H54 (cell line): ENCODE measurements around the gene KRAS.
"Not testable (repeated sequence)": the region's sequence is repeated elsewhere in the genome, so short reads cannot be mapped to it uniquely, and the experiment has no call there.

Source experiments
- DNase-seq: peaks from one replicate; pipeline ENCODE4 v3.0.0; 2011; ENCODE audit warnings: low spot score, mixed read lengths; ENCODE audit not compliant: insufficient read length
- FAIRE-seq: peaks from 3 replicates; lab custom pipeline; 2011; peaks lifted over from hg19 to GRCh38; lab: Jason Lieb, UNC
- POLR2A ChIP-seq: IDR thresholded peaks from 2 replicates; pipeline ENCODE4 v1.6.1; 2011; ENCODE audit warnings: low read depth, mild to moderate bottlenecking, low read length

KRAS gene

DNA sequence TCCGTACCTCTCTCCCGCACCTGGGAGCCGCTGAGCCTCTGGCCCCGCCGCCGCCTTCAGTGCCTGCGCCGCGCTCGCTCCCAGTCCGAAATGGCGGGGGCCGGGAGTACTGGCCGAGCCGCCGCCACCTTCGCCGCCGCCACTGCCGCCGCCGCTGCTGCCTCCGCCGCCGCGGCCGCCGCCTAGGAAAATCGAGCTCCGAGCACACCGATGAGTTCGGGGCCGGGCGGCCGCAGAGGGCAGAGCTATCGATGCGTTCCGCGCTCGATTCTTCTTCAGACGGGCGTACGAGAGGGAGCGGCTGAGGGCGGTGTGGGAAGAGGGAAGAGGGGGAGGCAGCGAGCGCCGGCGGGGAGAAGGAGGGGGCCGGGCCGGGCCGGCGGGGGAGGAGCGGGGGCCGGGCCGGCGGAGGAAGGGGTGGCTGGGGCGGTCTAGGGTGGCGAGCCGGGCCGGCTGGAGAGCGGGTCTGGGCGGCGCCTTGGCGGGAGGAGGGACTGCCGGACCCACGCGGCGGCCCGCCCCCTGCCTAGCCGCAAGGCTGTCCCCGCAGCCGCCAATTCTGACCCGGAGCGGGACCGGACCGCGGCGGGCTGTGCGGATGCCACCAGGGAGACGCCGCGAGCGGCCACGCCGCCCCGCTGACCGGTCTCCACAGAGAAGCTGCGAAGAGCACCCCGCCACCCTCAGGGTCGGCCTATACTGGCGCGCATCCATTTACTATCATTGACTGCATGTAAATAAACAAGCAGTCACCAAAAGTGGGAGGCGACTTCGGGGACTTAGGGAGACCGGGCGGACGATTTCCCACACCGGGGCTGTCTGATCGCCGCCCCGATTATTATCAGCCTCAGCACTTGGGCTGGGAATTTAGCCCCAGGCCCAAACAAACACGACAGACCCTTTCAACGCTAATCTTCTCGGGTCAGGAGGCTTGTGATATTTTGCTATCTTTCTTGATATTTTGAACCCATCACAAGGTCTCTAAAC lies at the start of gene KRAS:
TSS of gene KRAS (minus strand) at position 186 of the 987 bp plus-strand sequence.
- DNase-seq (peak; percentile 77), FAIRE-seq (no peak)
- peak; percentile 62 for TF ChIP-seq POLR2A

DNA sequence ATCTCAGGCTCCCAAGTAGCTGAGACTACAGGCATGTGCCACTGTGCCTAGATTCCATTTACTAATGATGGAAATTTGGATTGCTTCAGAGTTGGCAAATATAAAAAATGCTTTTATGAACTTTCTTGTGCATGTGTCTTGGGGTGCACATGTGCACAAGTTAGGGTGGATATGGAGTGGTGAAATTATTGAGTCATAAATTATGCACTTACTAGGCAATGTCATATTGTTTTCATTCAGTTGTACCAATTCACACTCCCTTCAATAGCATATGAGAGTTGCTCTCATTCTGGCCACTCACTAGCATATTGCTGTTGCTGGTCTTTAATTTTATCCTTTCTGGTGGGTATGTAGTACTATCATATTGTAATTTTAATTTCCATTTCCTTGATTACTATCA lies 45.7 kb upstream of the KRAS start:
- no peak for DNase-seq
- no peak for TF ChIP-seq POLR2A
- FAIRE-seq = no peak

DNA sequence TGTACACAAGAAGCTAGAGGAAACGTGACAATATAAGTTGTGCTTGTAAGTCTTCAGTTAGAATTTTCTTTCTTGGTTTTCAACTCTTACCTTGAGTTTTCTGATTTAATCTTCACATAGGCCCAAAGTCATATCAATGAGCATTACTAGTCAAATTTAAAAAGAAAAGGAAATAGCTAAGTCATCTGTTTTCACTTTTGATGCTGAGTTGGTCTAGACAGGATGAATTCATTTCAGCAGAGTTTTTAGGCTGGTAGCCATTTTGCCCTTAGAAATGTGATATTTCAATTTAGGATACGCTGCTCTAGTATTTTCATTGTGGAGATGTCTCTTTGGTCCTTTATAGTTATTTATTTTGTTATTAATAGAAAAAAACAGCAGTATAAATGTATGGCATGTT lies 44.6 kb upstream of the KRAS start:
- no peak for FAIRE-seq
- no peak for TF ChIP-seq POLR2A
- no peak for DNase-seq

DNA sequence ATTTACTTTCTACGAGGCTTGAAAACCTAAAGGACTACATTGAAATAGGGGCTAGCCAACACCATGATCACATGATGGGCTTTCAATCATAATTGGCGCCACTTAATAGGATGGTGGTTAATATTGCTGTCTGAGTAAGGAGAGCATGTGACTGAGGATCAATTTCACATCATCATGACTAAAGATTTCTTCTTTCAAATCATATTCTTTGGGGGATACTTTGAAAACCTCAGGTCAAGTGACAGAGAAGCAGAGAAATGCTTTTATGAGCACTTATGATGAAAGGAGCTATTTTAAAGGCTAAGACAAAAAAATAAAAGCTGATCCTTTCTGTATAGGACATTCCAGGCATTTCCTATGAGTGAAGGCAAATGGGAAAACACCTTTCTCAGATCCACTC lies 42.9 kb upstream of the KRAS start:
- DNase-seq (no peak), FAIRE-seq (no peak)
- TF ChIP-seq POLR2A = no peak

DNA sequence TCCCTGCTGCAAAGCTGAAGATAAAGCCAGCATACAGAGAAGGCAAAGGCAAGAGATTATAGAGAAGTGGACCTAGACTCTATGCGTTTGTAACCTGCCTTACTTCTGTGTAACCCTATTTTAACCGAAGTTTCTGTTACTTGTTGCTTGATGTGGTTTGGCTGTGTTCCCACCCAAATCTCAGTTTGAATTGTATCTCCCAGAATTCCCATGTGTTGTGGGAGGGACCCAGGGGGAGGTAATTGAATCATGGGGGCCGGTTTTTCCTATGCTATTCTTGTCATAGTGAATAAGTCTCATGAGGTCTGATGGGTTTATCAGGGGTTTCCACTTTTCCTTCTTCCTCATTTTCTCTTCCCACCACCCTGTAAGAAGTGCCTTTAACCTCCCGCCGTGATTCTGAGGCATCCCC lies 42.1 kb upstream of the KRAS start:
- DNase-seq, FAIRE-seq: not testable (repeated sequence)

DNA sequence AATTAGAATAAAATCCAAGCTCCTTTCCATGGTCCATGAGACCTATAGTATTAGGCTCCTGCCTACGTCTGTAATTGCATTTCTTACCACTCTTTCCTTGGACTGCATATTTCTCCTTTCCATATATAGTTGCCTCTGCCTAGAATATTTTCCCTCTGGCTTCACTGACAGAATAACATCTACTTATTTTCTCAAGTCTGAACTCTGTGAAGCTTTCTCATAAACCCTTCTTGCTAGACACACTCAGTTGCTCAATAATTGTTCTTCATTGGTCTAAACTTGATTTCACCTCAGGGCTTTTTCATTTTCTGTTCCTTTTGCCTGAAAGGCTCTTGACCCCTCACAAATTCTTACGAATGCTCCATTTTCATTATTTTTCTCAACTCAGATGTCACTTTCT lies 36.9 kb upstream of the KRAS start:
- no peak for FAIRE-seq

DNA sequence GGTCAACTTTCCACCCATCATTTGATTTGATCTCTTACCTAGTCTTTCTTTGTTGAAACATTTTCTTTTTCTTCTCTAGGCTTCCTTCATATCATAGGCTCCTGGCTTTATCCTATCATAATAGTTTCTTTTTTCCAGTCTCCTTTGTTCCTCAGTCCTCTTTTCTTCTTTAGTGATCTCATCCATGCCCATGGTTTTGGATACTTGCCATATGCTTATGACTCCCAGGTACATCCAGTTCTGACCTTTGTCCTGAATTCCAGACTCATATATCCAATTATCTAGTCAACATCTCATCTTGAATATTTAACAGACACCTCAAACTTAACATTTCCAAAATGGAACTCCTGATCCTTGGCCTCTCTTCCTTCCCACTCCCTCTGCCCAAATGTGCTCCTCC lies 36.1 kb upstream of the KRAS start:
- no peak for FAIRE-seq
- no peak for TF ChIP-seq POLR2A
- DNase-seq = no peak

More for the DNA sequence above, 36.9 kb upstream of the KRAS start:
- TF ChIP-seq POLR2A = no peak
- no peak for DNase-seq

DNA sequence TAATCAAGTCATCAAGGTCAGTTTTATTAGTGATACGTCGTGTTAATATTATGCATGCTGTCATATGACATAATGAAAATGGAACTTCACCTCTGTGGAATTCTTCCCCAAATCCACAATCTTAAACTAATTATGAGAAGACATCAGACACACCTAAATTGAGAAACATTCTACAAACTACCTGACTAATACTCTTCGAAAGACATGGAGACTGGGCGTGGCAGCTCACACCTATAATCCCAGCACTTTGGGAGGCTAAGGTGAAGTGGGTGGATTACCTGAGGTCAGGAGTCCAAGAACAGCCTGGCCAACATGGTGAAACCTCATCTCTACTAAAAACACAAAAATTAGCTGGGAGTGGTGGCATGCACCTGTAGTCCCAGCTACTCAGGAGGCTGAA lies 33.3 kb upstream of the KRAS start:
- DNase-seq (no peak), FAIRE-seq (no peak)

DNA sequence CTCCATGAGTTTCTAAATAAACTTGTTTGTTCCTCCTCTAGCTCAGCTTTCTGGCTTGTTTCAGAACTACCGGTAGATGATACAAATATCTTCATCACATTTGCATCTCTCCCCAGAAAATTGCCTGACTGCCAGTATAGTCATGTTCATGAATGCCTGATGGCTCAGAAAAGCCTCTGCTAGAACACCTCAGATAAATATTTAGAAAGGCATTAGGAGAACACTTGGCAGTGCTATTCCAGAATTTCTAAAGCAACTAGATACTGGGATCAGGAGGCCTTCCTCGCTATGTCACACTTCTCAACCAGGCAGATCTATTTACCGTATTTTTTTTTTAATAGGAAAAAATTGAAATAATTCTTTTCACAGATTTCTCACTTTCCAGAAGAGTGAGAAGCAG lies 32.3 kb upstream of the KRAS start:
- DNase-seq (no peak), FAIRE-seq (no peak)
- no peak for TF ChIP-seq POLR2A

More for the DNA sequence above, 33.3 kb upstream of the KRAS start:
- no peak for TF ChIP-seq POLR2A

DNA sequence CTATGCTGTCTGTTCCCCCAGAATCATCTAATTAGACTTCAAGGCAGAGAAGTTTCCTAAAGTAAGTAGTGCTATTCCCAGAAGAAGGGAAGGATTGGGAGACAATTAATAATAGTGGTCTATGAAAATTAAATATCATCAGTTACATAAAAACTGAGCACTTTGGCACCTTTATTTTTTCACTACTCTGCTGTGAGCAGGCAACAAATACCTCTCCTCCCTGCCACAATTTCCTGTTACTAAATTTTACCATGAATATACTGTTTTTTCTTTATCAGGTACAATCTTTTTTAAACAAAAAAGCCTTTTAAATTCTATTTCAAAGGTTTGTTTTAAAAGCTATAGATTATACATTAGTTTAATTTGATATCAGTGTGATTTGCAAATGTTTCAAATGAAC lies 29.4 kb upstream of the KRAS start:
- TF ChIP-seq POLR2A = no peak
- FAIRE-seq = no peak
- no peak for DNase-seq

DNA sequence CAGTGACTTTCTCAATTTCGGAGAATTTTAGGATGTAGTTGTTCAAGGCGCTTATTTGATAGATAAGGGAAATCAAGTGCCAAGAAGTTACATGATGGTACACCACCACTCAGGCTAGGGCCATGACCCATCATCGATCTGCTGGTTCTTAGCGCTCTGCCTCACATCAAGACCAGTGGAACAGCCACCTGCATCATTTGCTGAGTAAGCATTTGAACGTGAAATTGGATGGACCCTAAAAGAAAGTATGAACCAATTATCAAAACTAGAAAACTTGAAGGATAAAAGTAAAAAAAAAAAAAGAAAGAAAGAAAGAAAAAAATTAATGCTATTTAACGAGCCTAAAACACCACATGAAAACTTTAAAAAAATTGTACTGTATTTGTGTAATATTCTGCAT lies 27.5 kb upstream of the KRAS start:
- DNase-seq (no peak), FAIRE-seq (no peak)
- no peak for TF ChIP-seq POLR2A

DNA sequence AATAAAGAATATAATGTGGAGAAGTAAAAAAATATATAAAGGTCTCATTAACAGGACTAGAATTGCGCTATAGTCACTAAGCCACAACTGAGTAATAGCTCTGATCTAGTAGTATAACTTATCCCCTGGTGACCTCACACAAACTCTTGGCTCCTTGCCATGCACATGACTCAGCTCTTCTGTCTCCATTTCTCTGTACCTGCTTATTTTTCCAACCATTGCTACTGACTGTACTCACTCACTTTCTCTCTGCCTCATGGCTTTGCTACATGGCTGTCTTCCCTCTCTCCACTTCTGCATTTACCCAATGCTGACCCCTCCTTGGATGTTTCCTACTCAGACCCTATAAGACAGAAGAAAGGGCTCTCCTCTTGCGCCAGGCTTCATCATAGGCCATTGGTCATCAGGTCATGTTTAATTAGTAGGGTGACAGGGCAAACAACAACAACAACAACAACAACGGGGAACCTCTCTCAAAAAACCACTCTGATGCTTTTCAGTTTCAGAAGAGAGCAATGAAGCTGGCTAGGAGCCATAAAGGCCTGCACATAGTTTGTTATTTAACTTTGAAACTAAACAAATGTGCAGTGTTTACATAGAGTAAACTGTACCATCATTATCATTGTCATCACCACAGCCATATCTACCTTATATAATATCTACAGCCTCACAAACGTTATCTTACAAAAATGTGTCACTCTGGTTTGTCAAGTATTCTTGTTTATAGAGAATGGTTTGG lies 25.6 kb upstream of the KRAS start:
- DNase-seq (peak; percentile 12), FAIRE-seq (peak; percentile 91)
- TF ChIP-seq POLR2A = no peak

DNA sequence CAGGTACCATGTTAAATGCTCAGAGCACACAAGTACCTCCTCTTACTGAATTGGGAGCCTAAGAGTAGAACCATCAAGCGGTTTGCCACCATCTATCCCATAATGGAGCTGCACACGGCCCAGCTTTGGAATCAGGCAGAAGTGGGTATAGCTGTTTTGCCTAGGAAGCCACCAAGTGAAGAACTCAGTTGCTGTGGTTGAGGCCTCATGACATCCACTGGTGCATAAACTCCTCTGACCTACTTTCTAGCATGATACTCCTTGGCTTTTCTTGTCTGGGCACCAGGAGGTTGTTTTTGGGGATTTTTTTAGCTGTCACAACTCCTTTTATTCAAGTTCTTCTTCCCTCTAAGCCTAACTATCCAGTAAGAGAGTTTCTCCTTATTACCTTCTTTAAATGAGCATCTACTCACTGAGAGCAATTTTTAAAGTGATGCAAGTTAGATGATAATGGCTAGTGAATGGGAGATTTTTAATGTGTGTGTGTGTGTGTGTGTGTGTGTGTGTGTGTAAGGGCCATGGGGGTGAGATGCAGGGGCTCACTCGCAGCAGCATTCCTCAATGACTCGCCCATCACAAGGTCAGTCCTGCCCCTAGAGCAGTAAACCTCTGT lies 20.9 kb upstream of the KRAS start:
- TF ChIP-seq POLR2A = no peak
- FAIRE-seq = no peak
- DNase-seq = no peak

DNA sequence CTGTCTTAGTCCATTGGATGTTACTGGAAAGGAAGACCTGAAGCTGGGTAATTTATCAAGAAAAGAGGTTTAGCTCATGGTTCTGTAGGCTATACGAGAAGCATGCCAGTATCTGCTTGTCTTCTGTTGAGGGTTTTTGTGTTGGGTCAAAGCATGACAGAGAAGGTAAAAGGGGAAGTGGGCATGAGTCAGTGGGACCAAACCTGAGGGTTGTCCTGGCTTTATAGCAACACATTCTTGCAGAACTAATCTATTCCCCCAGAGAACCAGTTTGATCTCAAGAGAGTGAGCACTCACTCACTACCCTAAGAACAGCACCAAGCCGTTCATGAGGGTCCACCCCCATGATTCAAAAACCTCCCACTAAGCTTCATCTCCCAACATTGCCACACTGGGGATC lies 19.0 kb upstream of the KRAS start:
- no peak for TF ChIP-seq POLR2A
- DNase-seq = no peak
- no peak for FAIRE-seq

DNA sequence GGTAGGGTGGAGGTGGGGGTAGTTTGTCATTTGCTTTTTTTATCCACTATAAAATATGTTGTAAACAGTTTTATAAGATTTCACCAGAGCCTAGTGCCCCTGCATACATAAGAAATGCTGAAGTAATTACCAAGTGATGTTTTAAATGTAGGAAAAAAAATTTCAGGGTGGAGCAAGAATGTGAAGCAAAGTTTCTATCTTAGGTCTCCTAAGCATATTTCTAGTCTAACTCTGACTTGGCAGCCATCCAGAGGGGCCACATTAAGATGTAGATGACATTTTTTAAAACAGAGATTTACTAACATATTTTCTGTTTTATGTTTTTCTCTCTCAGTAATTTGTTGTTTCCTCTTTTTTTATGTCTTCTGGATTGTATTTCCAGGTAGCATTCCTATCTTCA lies 15.8 kb upstream of the KRAS start:
- FAIRE-seq (no peak), DNase-seq (no peak)

More for the DNA sequence above, 15.8 kb upstream of the KRAS start:
- TF ChIP-seq POLR2A = no peak
